HG03039 (cell line): ENCODE data around the gene UMOD.

Experiments
- ATAC-seq: cut with Tn5 transposase; IDR thresholded peaks from one replicate; pipeline ENCODE4 v1.9.1; 2021; ENCODE audit warnings: mild to moderate bottlenecking, moderate library complexity; ENCODE audit not compliant: unreplicated experiment

UMOD gene

DNA sequence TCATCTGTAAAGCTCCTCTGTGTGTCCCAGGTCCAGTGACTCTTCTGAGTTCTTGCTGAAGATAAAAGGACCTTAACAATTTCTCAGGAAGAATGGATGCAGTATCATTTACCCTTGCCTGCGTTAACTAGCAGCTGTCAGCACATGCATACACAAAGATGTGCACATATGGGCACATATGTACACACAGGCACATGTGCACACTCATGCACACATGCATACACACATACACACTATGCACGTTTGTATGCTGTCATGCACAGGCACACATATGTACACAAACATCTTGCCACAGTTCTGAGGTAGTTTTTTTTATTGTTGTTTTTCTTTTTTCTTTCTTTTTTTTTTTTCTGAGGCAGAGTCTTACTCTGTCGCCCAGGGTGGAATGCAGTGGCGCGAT, 50.1 kb downstream of the UMOD start:
- ATAC-seq = no peak

DNA sequence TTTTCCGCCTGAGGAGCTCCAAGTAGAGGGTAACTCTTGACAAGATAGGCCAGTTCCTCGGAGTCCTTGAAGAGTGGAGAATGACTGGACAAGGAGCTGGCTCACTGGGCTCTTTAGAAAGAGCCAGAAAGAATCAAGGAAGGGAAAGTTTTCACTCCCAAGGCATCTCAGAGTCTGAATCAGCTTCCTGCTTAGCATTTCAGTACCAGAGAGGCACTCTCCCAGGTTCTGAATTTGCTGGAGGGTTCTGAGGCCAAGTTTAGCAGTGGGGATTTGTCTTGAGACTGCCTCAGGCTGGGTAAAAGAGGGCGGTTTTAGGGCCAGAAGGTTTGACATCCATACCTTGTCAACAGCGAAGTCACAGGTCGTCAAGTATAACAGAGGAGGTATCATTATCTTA, 50.7 kb downstream of the UMOD start:
- ATAC-seq = no peak

DNA sequence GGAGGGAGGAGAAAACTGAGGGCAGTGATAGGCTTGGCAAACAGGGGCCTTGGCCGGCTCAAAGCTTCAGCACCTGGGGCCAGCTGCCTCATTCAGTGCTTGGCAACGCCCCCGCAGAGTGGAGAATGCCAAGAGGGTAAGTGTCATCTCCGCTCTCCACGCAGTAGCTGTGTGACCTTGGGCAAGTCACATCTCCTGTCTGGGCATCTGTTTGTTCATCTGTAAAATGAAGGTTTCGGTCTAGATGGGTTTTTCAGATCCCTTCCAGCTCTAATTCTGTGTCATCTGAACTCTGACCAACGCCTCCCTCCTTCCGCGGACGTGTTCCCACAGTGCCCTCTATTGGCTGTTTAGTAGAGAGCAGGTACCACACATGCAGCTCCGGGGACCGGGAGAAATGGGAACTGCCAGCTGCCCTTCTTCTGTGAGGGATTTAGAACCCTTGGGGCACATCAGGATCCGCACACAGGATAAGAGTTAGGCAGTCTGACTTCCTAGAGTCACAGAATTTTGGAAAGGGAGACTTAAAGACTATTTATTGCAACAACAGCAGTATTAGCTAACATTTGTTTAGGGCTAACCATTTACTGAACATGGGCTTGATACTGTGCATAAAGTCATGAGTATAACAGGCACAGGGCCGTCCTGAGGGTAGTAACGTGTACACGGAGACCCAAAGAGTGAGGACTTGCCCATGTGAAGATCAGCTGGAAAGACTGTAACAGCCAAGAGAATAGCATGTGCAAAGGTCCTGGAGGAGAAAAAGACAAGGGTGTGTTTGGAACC, 52.0 kb downstream of the UMOD start:
- ATAC-seq = no peak

DNA sequence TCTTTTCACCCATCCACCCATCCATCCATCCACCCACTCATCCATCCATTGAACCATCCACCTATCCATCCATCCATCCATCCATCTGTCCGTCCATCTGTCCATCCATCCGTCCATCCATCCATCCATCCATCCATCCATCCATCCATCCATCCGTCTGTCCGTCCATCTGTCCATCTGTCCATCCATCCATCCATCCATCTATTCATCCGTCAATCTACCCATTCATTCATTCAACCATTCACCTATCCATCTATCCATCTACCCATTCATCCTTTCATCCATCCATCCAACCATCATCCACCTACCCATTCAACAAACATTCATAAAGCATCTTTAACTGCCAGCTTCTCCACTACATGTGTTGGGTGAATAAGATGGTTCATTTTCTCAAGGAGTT, 54.1 kb downstream of the UMOD start:
- ATAC-seq = no peak

DNA sequence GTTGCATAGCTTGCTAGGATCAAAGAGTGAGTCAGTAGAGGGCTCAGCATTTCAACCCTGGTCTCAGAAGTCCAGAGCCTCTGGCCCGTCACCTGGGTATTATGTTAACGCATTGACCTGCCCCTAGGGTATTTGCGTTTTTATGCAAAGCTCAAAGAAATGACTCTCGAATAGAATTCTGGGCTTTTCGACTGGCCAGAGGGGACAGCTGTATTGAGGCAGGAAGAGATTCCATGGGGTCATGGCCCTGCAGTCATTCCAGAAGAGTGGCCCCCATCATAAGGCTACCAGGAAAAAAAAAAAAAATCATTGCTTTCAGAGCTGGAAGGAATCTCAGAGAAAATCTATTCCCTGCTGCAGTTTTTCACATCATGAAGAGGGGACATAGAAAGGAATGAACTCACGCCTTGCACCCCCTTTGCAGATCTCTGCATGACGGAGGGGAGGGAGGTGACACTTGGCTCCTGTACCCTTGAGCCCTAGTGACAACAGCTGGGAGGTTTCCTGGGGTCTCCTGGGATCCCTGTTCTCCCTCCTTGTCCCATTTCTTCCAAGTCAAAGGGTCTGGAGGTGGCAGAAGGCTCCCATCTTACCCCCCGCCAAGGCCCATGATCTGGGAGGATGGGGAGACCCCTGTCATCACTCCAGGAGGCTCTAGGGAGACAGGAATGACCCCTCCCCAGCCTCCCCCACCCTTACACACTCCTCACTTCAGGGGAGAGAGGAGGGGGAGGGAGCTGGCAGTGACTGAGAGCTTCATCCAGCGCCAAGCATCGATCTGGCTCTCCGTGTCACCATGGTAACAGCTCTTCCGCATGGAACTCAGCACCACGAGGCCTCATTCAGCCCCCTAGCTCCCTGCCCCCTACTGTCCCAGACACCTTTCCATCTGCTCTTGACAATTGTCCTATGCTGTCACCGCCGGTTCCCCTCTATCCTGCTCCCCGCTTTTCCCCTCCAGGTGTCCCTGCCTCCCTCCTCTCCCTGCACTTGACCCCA, 61.0 kb downstream of the UMOD start:
- ATAC-seq = no peak

DNA sequence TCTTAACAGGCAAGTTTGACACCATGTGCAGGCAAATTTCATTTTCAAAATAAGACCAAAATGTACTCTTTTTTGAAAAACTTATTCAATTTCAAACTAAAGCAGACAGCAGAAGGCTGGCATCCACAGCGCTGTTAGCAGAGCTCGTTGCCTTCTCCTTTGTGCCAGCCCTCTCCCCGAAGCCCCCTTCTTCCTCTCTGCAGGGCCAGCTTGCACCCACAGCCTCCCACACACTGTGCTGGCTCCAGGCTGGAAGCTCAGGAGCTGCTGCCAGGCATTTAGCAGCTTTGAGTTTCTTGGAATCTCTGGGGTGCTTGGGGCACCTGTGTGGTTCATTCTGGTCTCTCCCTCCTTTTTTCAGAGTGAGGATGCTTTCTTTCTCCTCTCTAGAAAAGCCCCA, 62.9 kb downstream of the UMOD start:
- ATAC-seq = no peak

DNA sequence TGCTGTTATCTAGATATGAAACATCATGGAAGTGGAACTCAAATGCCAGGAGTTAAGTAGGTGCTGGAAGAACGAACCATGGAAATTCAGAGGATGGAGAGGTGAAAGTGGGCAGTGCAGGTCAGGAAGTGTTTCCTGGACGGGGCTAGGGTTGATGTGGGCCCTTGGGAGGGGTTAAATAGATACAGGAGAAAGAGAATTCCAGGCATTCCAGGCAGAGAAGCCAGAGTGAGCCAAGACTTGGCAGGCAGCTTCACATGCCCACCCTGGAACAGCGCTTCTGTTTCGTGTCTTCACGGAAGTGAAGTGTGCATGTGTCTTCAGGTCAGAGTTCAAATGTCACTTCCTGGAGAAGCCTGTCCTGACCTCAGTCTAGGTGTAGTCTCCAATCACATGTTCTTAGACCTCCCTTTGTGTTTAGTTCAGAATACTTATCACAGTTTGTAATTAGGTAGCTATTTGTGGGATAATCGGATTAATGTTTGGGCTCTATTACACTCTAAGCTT, 66.5 kb downstream of the UMOD start:
- ATAC-seq = no peak
